Measurements from ENCODE around the gene PPP2R2C.

Gene PPP2R2C

GRCh38 chr4:6335040-6335590 lies 137.3 kb downstream of the PPP2R2C start:
- no peaks in the 10 kb centered on the region for H3K36me3 ChIP-seq (ENCODE audit: control insufficient read depth in 4 of 4, insufficient read depth in 4 of 4, low read length in 3 of 4)
- H3K4me1 ChIP-seq (ENCODE audit: control extremely low read depth in 1 of 4, control insufficient read depth in 4 of 4, insufficient read depth in 4 of 4, low read length in 3 of 4) = peaks cover 0 to 16% (median 9%) of the 10 kb centered on the region in 4 experiments
- ChIA-PET POLR2A (no interaction called here), CTCF (interaction anchor here (1.0 to 18.4 kb wide), 4 partner anchors 8 to 86 kb away, joined by 3 to 452 read pairs (median 176); partner anchors contain the start of gene WFS1)
- H3K9me3 ChIP-seq (ENCODE audit: control extremely low read depth in 1 of 5, control insufficient read depth in 4 of 5, insufficient read depth in 2 of 5, low read depth in 1 of 5, low read length in 4 of 5) = peaks cover 0 to 3% (median 2%) of the 10 kb centered on the region in 5 experiments
- peaks cover 0 to 60% (median 16%) of the 10 kb centered on the region in 5 experiments for H3K27me3 ChIP-seq (replicated peaks in 2 of 5; ENCODE audit: control insufficient read depth in 4 of 5, insufficient read depth in 5 of 5, low read length in 4 of 5)
- DNase-seq = no peak
- H3K4me3 ChIP-seq (ENCODE audit: control insufficient read depth in 1 of 7, extremely low read depth in 1 of 7, insufficient read depth in 4 of 7, low read depth in 2 of 7, low read length in 6 of 7) = no peak overlapping the region
- WGBS (ENCODE audit: insufficient coverage) = 68% methylated on average over 11 of the region's 12 CpGs
- H3K27ac ChIP-seq (ENCODE audit: insufficient read depth in 1 of 2, low read depth in 1 of 2, low read length in 2 of 2, poor library complexity in 1 of 2, severe bottlenecking in 2 of 2) = no peak overlapping the region

- WGBS (ENCODE audit: insufficient coverage) = 93% methylated on average over 3 of the region's 5 CpGs
- Histone ChIP-seq H3K27ac (ENCODE audit: insufficient read depth in 1 of 2, low read depth in 1 of 2, low read length in 2 of 2, poor library complexity in 1 of 2, severe bottlenecking in 2 of 2) (no peak overlapping the region), H3K4me3 (ENCODE audit: control insufficient read depth in 1 of 7, extremely low read depth in 1 of 7, insufficient read depth in 4 of 7, low read depth in 2 of 7, low read length in 6 of 7) (no peak overlapping the region), H3K36me3 (ENCODE audit: control insufficient read depth in 4 of 4, insufficient read depth in 4 of 4, low read length in 3 of 4) (no peaks in the 10 kb centered on the region), H3K27me3 (replicated peaks in 2 of 5; ENCODE audit: control insufficient read depth in 4 of 5, insufficient read depth in 5 of 5, low read length in 4 of 5) (peaks cover 0 to 66% (median 16%) of the 10 kb centered on the region in 5 experiments), H3K4me1 (ENCODE audit: control extremely low read depth in 1 of 4, control insufficient read depth in 4 of 4, insufficient read depth in 4 of 4, low read length in 3 of 4) (peaks cover 0 to 16% (median 9%) of the 10 kb centered on the region in 4 experiments), H3K9me3 (ENCODE audit: control extremely low read depth in 1 of 5, control insufficient read depth in 4 of 5, insufficient read depth in 2 of 5, low read depth in 1 of 5, low read length in 4 of 5) (peaks cover 0 to 3% (median 2%) of the 10 kb centered on the region in 5 experiments)
- no peak for DNase-seq
- POLR2A ChIA-PET = no interaction called here
- CTCF ChIA-PET = interaction anchor here (1.0 to 18.4 kb wide), 4 partner anchors 9 to 85 kb away, joined by 3 to 452 read pairs (median 176); partner anchors contain the start of gene WFS1
Measured at GRCh38 chr4:6334203-6334887, 138.1 kb downstream of the PPP2R2C start.

- ChIA-PET CTCF (interaction anchor here (1.0 to 18.4 kb wide), 9 partner anchors 7 to 213 kb away, joined by 3 to 452 read pairs (median 10); partner anchors contain the start of gene WFS1), POLR2A (no interaction called here)
- no peak overlapping the region for H3K4me3 ChIP-seq (ENCODE audit: control insufficient read depth in 1 of 7, extremely low read depth in 1 of 7, insufficient read depth in 4 of 7, low read depth in 2 of 7, low read length in 6 of 7)
- peaks cover 0 to 67% (median 11%) of the 10 kb centered on the region in 5 experiments for H3K27me3 ChIP-seq (replicated peaks in 2 of 5; ENCODE audit: control insufficient read depth in 4 of 5, insufficient read depth in 5 of 5, low read length in 4 of 5)
- no peak overlapping the region for H3K27ac ChIP-seq (ENCODE audit: insufficient read depth in 1 of 2, low read depth in 1 of 2, low read length in 2 of 2, poor library complexity in 1 of 2, severe bottlenecking in 2 of 2)
- no peaks in the 10 kb centered on the region for H3K36me3 ChIP-seq (ENCODE audit: control insufficient read depth in 4 of 4, insufficient read depth in 4 of 4, low read length in 3 of 4)
- 83% methylated on average over 19 of the region's 19 CpGs for WGBS (ENCODE audit: insufficient coverage)
- DNase-seq = no peak
- peaks cover 0 to 14% (median 9%) of the 10 kb centered on the region in 4 experiments for H3K4me1 ChIP-seq (ENCODE audit: control extremely low read depth in 1 of 4, control insufficient read depth in 4 of 4, insufficient read depth in 4 of 4, low read length in 3 of 4)
- H3K9me3 ChIP-seq (ENCODE audit: control extremely low read depth in 1 of 5, control insufficient read depth in 4 of 5, insufficient read depth in 2 of 5, low read depth in 1 of 5, low read length in 4 of 5) = peaks cover 0 to 3% (median 2%) of the 10 kb centered on the region in 5 experiments
Measured at GRCh38 chr4:6333301-6334202, 138.9 kb downstream of the PPP2R2C start.

- peaks cover 0 to 3% (median 2%) of the 10 kb centered on the region in 5 experiments for H3K9me3 ChIP-seq (ENCODE audit: control extremely low read depth in 1 of 5, control insufficient read depth in 4 of 5, insufficient read depth in 2 of 5, low read depth in 1 of 5, low read length in 4 of 5)
- WGBS (ENCODE audit: insufficient coverage) = 89% methylated on average over 5 of the region's 6 CpGs
- peaks cover 0 to 5% (median 2%) of the 10 kb centered on the region in 4 experiments for H3K4me1 ChIP-seq (ENCODE audit: control extremely low read depth in 1 of 4, control insufficient read depth in 4 of 4, insufficient read depth in 4 of 4, low read length in 3 of 4)
- peaks cover 0 to 67% (median 9%) of the 10 kb centered on the region in 5 experiments for H3K27me3 ChIP-seq (replicated peaks in 2 of 5; ENCODE audit: control insufficient read depth in 4 of 5, insufficient read depth in 5 of 5, low read length in 4 of 5)
- ChIA-PET CTCF (interaction anchor here (0.8 to 18.4 kb wide), 18 partner anchors 8 to 335 kb away, joined by 3 to 452 read pairs (median 6); partner anchors contain the start of gene WFS1), POLR2A (no interaction called here)
- DNase-seq = no peak
- H3K27ac ChIP-seq (ENCODE audit: insufficient read depth in 1 of 2, low read depth in 1 of 2, low read length in 2 of 2, poor library complexity in 1 of 2, severe bottlenecking in 2 of 2) = no peak overlapping the region
- H3K36me3 ChIP-seq (ENCODE audit: control insufficient read depth in 4 of 4, insufficient read depth in 4 of 4, low read length in 3 of 4) = no peaks in the 10 kb centered on the region
- H3K4me3 ChIP-seq (ENCODE audit: control insufficient read depth in 1 of 7, extremely low read depth in 1 of 7, insufficient read depth in 4 of 7, low read depth in 2 of 7, low read length in 6 of 7) = no peak overlapping the region
Measured at GRCh38 chr4:6332669-6333050, 139.8 kb downstream of the PPP2R2C start.

- no peak overlapping the region for H3K27ac ChIP-seq (ENCODE audit: insufficient read depth in 1 of 2, low read depth in 1 of 2, low read length in 2 of 2, poor library complexity in 1 of 2, severe bottlenecking in 2 of 2)
- ChIA-PET POLR2A (no interaction called here), CTCF (interaction anchor here (0.8 to 18.4 kb wide), 21 partner anchors 8 to 335 kb away, joined by 3 to 452 read pairs (median 6); partner anchors contain the start of gene WFS1)
- DNase-seq = peak in 1 of 3 donors; percentile 22
- 49% methylated on average over 10 of the region's 18 CpGs for WGBS (ENCODE audit: insufficient coverage)
- H3K9me3 ChIP-seq (ENCODE audit: control extremely low read depth in 1 of 5, control insufficient read depth in 4 of 5, insufficient read depth in 2 of 5, low read depth in 1 of 5, low read length in 4 of 5) = peaks cover 0 to 3% (median 2%) of the 10 kb centered on the region in 5 experiments
- peaks cover 0 to 66% (median 8%) of the 10 kb centered on the region in 5 experiments for H3K27me3 ChIP-seq (replicated peaks in 2 of 5; ENCODE audit: control insufficient read depth in 4 of 5, insufficient read depth in 5 of 5, low read length in 4 of 5)
- H3K4me1 ChIP-seq (ENCODE audit: control extremely low read depth in 1 of 4, control insufficient read depth in 4 of 4, insufficient read depth in 4 of 4, low read length in 3 of 4) = peaks cover 0 to under 1% (median 0%) of the 10 kb centered on the region in 4 experiments
- H3K4me3 ChIP-seq (ENCODE audit: control insufficient read depth in 1 of 7, extremely low read depth in 1 of 7, insufficient read depth in 4 of 7, low read depth in 2 of 7, low read length in 6 of 7) = no peak overlapping the region
- no peaks in the 10 kb centered on the region for H3K36me3 ChIP-seq (ENCODE audit: control insufficient read depth in 4 of 4, insufficient read depth in 4 of 4, low read length in 3 of 4)
Measured at GRCh38 chr4:6332042-6332668, 140.3 kb downstream of the PPP2R2C start.

GRCh38 chr4:6331468-6331867 lies 140.9 kb downstream of the PPP2R2C start:
- Histone ChIP-seq H3K4me3 (ENCODE audit: control insufficient read depth in 1 of 7, extremely low read depth in 1 of 7, insufficient read depth in 4 of 7, low read depth in 2 of 7, low read length in 6 of 7) (no peak overlapping the region), H3K9me3 (ENCODE audit: control extremely low read depth in 1 of 5, control insufficient read depth in 4 of 5, insufficient read depth in 2 of 5, low read depth in 1 of 5, low read length in 4 of 5) (peaks cover 0 to 3% (median 2%) of the 10 kb centered on the region in 5 experiments), H3K4me1 (ENCODE audit: control extremely low read depth in 1 of 4, control insufficient read depth in 4 of 4, insufficient read depth in 4 of 4, low read length in 3 of 4) (no peaks in the 10 kb centered on the region), H3K27me3 (replicated peaks in 2 of 5; ENCODE audit: control insufficient read depth in 4 of 5, insufficient read depth in 5 of 5, low read length in 4 of 5) (peaks cover 0 to 67% (median 8%) of the 10 kb centered on the region in 5 experiments), H3K36me3 (ENCODE audit: control insufficient read depth in 4 of 4, insufficient read depth in 4 of 4, low read length in 3 of 4) (no peaks in the 10 kb centered on the region), H3K27ac (ENCODE audit: insufficient read depth in 1 of 2, low read depth in 1 of 2, low read length in 2 of 2, poor library complexity in 1 of 2, severe bottlenecking in 2 of 2) (no peak overlapping the region)
- DNase-seq = no peak
- WGBS (ENCODE audit: insufficient coverage) = 85% methylated on average over 2 of the region's 6 CpGs
- ChIA-PET CTCF (interaction anchor here (0.8 to 18.4 kb wide), 22 partner anchors 9 to 220 kb away, joined by 3 to 452 read pairs (median 5); partner anchors contain the start of gene WFS1), POLR2A (no interaction called here)
